NB4 (cell line): ENCODE data around the gene FAM3D.

Source experiments
- MYC ChIP-seq: IDR thresholded peaks from 2 replicates; pipeline ENCODE4 v1.6.1; 2011; ENCODE audit warnings: low read depth, low read length
- POLR2A ChIP-seq: IDR thresholded peaks from 2 replicates; pipeline ENCODE4 v1.6.1; 2011; ENCODE audit warnings: mild to moderate bottlenecking; ENCODE audit not compliant: insufficient read length; ENCODE audit errors: extremely low read depth
- TF ChIP-seq, protein P1 (sequence below): IDR thresholded peaks from one replicate; pipeline ENCODE4 v1.5.1; 2012; ENCODE audit warnings: low read depth, low read length
- TF ChIP-seq, protein P2 (sequence below): IDR thresholded peaks from 2 replicates; pipeline ENCODE4 v1.6.1; 2011; ENCODE audit warnings: low read depth, low read length

DNA sequence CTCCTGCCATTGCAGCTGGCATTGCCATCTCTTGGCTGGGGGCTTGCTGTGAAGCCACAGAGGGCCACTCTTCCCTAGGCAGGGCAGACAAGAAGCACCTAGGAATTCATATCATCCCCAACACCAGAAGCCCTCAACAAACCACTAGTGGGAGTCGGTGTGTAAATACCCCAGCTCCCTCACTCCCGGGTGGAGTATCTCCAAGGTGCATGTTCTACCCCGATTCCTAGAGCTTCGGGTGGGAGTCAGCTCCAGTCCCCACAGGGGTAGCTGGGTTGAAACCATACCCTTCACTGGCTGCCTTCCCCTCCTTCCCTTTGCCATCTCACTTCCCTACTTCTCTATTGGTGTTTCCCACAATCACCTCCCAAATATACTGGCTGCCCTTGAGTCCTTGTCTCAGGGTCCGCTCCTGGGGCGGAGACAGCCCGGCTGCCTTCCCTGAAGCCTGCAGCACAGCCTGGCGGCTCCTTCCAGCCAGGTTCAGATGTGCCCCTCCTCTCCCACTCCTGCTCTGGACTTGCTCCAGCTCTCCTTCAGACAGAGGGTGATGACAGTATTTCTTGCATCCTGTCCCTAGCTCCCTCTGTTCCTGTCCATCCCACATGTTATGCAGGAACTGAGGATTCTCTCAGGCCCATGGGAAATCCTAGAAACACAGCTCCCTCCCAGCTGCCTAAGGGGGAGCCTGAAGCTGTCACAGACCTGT, 33.3 kb downstream of the FAM3D start:
- TF ChIP-seq, protein P1, sequence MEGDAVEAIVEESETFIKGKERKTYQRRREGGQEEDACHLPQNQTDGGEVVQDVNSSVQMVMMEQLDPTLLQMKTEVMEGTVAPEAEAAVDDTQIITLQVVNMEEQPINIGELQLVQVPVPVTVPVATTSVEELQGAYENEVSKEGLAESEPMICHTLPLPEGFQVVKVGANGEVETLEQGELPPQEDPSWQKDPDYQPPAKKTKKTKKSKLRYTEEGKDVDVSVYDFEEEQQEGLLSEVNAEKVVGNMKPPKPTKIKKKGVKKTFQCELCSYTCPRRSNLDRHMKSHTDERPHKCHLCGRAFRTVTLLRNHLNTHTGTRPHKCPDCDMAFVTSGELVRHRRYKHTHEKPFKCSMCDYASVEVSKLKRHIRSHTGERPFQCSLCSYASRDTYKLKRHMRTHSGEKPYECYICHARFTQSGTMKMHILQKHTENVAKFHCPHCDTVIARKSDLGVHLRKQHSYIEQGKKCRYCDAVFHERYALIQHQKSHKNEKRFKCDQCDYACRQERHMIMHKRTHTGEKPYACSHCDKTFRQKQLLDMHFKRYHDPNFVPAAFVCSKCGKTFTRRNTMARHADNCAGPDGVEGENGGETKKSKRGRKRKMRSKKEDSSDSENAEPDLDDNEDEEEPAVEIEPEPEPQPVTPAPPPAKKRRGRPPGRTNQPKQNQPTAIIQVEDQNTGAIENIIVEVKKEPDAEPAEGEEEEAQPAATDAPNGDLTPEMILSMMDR, result no peak
- TF ChIP-seq POLR2A (no peak), MYC (no peak)
- TF ChIP-seq, protein P2, sequence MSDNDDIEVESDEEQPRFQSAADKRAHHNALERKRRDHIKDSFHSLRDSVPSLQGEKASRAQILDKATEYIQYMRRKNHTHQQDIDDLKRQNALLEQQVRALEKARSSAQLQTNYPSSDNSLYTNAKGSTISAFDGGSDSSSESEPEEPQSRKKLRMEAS, result no peak
